Measurements from ENCODE around the gene GSG1L.

DNA sequence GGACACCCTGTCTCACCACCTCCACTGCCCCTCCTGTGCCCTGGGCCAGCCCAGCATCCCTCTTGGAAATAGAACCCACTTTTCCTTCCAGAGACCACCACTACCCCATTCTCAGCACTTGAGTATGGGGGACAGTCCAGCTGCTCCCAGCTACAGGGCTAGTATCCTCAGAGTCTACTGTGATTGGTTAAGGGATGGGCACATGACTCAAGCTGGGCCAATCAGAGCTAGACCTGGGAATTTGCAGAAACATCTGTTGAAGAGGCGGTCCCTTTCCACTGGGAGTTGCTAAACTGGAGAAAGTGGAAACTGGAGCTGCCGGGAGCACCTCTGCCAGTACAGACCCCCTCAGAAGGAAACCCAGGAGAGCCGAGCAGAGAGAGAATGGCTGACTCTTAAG lies 156.6 kb downstream of the GSG1L start:
- TF ChIP-seq CTCF (IDR thresholded peaks at IDR 0.05) (no peak), POLR2A (IDR thresholded peaks at IDR 0.05) (no peak), POLR2AphosphoS5 (IDR thresholded peaks at IDR 0.05) (no peak)
